NCI-H1694 treated with DMSO at 0.1 percent for 48 hours (cell line): ENCODE results near the gene FNDC11.
A peak's percentile ranks its signal among the peaks of the same experiment; 100 is the strongest.
"Not testable (repeated sequence)": the region's sequence is repeated elsewhere in the genome, so short reads cannot be mapped to it uniquely, and the experiment has no call there.

Experiments used
- DNase-seq: peaks from one replicate; lab custom pipeline; 2025; lab: John Stamatoyannopoulos, UW

Gene FNDC11

DNA sequence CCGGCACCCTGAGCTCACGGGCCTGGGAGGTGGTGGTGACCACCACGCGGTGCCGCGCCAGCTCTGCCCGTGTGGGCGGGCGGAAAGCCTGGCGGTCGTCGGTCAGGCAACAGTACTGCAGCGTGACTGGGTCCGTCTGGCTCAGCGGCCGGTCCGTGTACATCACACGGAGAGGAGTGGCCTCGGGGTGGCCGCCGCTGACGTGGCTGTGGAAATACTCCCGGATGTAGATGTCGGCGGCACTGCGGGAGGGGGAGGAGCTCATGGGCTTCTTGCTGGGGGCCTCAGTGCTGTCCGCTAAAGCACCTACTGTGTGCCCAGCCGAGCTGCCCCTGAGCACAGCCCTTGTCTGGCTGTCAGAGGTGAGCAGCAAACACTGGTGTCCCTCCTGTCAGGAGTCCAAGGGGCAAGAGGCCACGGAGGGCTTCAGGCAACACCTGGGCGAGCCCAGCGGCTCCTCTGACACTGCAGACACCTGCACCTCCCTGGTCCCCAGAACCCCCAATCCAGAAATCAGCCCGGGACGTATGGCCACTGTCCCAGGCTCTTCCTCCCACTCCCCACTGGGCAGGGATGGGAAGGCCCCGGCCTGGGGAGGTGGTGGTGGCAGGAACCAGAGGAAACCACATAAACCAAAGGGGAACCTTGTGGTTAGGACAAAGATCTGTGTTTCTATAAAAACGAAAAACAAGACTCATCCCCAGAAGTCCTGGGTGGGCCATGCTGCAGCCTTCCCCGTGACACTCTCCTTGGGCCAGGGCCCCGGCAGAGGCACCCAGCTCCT is 13.6 kb downstream of the FNDC11 start:
- no peak for DNase-seq

- no peak for DNase-seq
Observed at GRCh38 chr20:63568170-63568981, 14.4 kb downstream of the FNDC11 start.

GRCh38 chr20:63568986-63569949 is 15.3 kb downstream of the FNDC11 start:
- DNase-seq, result peak; percentile 27

GRCh38 chr20:63570281-63571086 is 16.5 kb downstream of the FNDC11 start:
- no peak for DNase-seq

- not testable (repeated sequence) for DNase-seq
Observed at GRCh38 chr20:63571087-63571478, 17.1 kb downstream of the FNDC11 start.

GRCh38 chr20:63572071-63572787 is 18.3 kb downstream of the FNDC11 start:
- no peak for DNase-seq

GRCh38 chr20:63572788-63573646 is 19.1 kb downstream of the FNDC11 start:
- DNase-seq, result no peak

DNA sequence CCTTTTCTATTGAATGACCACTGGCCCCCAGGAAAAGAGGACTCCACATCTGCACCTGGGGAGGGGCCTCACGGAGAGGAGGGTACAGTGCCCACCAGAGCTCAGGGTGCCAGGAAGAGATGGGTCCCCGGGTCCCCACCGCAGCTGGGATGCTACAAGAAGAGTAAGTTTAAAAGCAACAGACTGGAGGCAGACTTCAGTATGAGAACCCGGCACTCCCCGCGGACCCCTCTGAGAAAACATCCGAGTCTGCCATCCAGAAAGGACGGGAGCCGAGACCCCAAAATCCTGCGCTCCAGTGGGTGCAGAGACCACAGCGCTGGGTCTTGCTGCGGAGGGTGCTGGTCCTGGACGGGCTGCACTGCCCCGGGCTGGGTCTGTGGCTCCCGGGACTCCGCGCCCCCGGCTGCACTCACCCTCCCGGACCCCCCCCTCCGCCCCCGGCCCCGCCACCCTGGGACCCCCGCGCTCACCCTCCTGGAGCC is 19.7 kb downstream of the FNDC11 start:
- DNase-seq, result no peak

- DNase-seq, result peak; percentile 2
Observed at GRCh38 chr20:63574156-63574828, 20.3 kb downstream of the FNDC11 start, which contains the start of gene HELZ2. Gene HELZ2 (minus strand): TSS chr20:63574239. CDS start chr20:63572385, 1,854 bp downstream.

DNA sequence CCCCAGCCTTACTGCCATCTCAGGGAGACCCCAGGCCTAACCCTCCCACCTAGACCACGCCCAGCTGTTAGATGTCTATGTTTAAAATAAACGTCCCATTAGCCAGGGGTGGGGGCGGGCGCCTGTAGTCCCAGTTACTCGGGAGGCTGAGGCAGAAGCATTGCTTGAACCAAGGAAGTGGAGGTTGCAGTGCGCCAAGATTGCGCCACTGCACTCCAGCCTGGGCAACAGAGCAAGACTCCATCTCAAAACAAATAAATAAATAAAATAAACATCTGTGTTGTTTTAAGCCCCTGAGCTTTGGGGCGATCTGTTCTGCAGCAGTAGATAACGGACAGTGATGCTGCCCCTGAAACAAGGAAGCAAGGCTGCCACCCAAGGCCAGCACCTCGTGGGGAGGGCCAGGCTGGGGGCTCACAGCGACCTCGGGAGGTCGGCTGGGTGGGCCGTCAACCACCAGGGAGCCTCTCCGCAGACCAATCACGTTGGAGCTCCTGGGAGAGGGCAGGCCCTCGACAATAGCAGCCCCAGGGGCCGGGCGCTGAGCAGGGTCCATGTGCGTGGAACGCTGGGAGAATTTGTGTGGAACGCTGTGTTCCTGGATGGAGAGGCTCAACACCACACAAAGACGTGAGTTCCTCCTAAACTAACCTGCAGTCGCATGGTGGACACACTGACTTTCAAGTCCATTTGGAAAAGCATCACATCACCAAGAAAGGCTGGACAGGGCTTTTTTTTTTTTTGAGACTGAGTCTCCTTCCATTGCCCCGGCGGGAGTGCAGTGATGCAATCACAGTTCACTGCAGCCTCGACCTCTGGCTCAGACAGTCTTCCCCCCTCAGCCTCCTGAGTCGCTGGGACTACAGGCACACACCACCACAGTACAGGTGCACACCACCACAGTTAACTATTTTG is 21.1 kb downstream of the FNDC11 start:
- no peak for DNase-seq

DNA sequence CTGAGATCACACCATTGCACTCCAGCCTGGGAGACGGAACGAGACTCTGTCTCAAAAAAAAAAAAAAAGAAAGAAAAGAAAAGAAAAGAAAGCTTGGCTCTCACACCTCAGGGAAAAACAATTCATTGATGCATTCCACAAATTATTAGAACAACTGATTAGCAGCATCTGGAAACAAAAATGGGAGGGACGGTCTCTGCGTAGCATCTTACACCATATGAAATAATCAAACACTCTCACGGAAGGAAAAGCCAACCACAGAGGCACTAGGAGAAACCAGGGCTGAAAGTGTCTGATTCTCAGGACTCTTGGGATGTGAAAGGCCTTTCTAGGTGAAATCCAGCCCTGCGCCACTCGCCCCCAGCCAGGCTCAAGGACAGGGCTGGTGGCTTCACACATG is 22.4 kb downstream of the FNDC11 start:
- no peak for DNase-seq

- peak; percentile 14 for DNase-seq
Observed at GRCh38 chr20:63577317-63577894, 23.4 kb downstream of the FNDC11 start.

DNA sequence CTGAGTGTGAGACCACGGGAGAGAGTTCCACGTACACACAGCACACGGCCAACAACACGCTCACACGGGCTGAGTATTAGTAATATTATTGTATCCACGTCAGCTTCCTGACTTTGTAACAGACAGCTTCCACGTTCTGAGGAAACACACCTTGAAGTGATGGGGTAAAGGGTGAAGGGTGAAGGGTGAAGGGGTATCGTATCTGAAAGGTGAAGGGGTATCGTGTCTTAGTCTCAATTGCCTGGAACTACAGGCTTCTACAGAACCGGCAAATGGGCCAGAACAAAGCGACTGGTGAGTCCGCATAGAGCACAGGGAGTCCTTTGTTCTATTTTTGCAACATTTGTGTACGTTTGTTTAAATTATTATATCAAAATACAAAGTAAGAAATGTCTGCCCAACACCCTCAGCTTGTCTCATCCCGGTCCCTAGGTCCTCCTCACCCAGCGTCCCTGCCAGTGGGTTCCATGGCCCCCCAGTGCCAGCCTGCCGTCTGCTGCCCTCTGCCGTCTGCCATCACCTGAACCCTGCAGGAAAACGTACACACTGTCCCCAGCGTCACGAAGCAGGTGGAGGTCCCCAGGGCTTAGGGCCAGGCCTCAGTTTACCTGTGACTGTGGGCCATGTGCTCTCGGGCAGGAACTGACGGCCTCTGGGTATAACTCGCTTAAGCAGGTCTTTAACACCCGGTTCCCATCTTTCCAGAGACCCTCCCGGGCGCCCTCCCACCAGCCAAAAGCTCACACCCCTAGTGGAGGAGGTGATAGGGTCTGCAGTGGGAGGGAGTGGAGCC is 24.5 kb downstream of the FNDC11 start:
- DNase-seq, result no peak

GRCh38 chr20:63579017-63579694 is 25.2 kb downstream of the FNDC11 start:
- no peak for DNase-seq

DNA sequence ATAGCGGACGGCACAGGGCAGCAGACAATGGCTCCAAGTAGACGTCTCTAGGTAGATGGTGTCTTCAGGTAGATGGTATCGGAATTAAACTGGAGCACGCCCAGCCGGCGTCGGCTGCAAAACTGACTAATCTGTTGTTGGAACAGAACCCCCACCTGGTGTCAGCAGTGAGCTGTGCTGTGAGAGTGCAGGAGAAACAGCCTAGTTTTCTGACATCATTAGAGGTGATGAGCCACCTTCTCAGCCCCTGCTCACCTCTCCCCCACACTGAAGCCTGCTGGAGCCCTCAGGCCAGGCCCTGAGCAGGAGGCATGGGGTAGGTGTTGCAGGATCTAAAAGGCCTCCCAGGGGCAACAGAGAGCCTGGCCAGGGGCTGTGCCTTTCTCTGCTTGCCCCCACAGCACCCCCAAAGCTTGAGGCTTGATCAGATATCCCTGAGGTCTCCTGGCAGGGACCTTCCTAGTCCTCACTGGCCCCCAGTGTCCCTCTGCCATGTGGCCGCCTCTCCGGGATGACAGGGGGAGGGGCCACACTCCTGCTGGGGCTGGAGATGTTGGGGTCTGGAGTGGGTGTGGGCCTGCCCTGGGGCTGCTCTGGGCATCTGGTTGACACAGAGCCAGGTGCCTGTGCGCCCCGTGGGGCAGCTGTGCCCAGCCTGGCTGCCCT is 27.0 kb downstream of the FNDC11 start:
- peak; percentile 10 for DNase-seq
